ENCODE data around the gene GRK7. TPM values are rescaled to one million over a fixed set of nuclear protein-coding genes. Genes with fewer than 3 reads are reported as not detected.

The GRK7 gene
- total and polyA plus RNA-seq, 2 donors (not counting 1 experiment from before 2014, with no cell fraction given) = 0.12 TPM; not detected in 1

GRCh38 chr3:141738891-141739363 lies 24.3 kb upstream of the GRK7 start:
- CTCF ChIA-PET = interaction anchor here (0.8 to 3.6 kb wide), 15 partner anchors 12 to 710 kb away, joined by 3 to 24 read pairs (median 3); partner anchors contain the start of gene ATP1B3
- Histone ChIP-seq H3K27me3 (replicated peaks in 1 of 4; ENCODE audit: control extremely low read depth in 1 of 4, control insufficient read depth in 3 of 4, insufficient read depth in 4 of 4, low read length in 3 of 4) (no peaks in the 10 kb centered on the region), H3K9me3 (ENCODE audit: control extremely low read depth in 1 of 3, control insufficient read depth in 2 of 3, insufficient read depth in 1 of 3, low read length in 2 of 3) (no peaks in the 10 kb centered on the region), H3K36me3 (replicated peaks in 1 of 2; ENCODE audit: control extremely low read depth in 1 of 2, control insufficient read depth in 1 of 2, extremely low read depth in 1 of 2, insufficient read depth in 2 of 2, low read length in 1 of 2) (peaks cover 2 to 3% of the 10 kb centered on the region in 2 experiments), H3K4me3 (ENCODE audit: control extremely low read depth in 1 of 5, extremely low read depth in 1 of 5, insufficient read depth in 1 of 5, low read depth in 2 of 5, low read length in 4 of 5) (peak overlapping the region; percentile 93 to 99 (median 95)), H4K20me1 (ENCODE audit: control insufficient read depth, insufficient read depth, low read length, poor library complexity, severe bottlenecking) (peaks cover 21% of the 10 kb centered on the region), H2AFZ (ENCODE audit: insufficient read depth, low read depth, low read length, poor library complexity, severe bottlenecking) (peak overlapping the region; percentile 81), H3K79me2 (ENCODE audit: control insufficient read depth, insufficient read depth, low read length) (peaks cover 54% of the 10 kb centered on the region), H3K4me1 (ENCODE audit: control insufficient read depth in 2 of 2, insufficient read depth in 2 of 2, low read length in 2 of 2) (peaks cover 23 to 30% of the 10 kb centered on the region in 2 donors), H3K27ac (ENCODE audit: low read length in 2 of 2) (peak overlapping the region; percentile 81 to 87), H3K9ac (ENCODE audit: low read length) (peak overlapping the region; percentile 95), H3K4me2 (replicated peaks; ENCODE audit: low read depth, low read length, poor library complexity, severe bottlenecking) (peak overlapping the region; percentile 78)
- intact Hi-C loops (cut with micrococcal nuclease) = loop anchor here (1.0 to 5.0 kb wide), 15 partner anchors 57 to 1263 kb away; partner anchors contain the start of genes ATP1B3, ATR, PXYLP1 and RASA2
- Mint-ChIP-seq H3K27ac (peak overlapping the region; percentile 97), H3K4me3 (peak overlapping the region; percentile 90), H3K27me3 (no peaks in the 10 kb centered on the region), H3K4me1 (peaks cover 46% of the 10 kb centered on the region), H3K9me3 (ENCODE audit: insufficient read depth) (no peaks in the 10 kb centered on the region)
- POLR2A ChIA-PET = interaction anchor here (0.6 to 1.7 kb wide), 4 partner anchors 10 to 507 kb away, joined by 3 to 11 read pairs (median 6); partner anchors contain the start of genes ATP1B3 and PXYLP1
- 0% methylated on average over 2 of the region's 11 CpGs for WGBS (ENCODE audit: insufficient coverage)
- ATAC-seq (ENCODE audit: low read depth) (no peak), DNase-seq (no peak)
- TF ChIP-seq CTCF (IDR thresholded peaks at IDR 0.05) = no peak
- no peak for TF ChIP-seq EZH2 (IDR thresholded peaks at IDR 0.05; ENCODE audit: borderline replicate concordance, insufficient read depth, low read depth, low read length, poor library complexity, severe bottlenecking)

- H3K4me3 Mint-ChIP-seq = peak overlapping the region; percentile 90
- ChIA-PET POLR2A (no interaction called here), CTCF (interaction anchor here (0.7 to 3.6 kb wide), 4 partner anchors 136 to 267 kb away, joined by 4 to 16 read pairs (median 6); no protein-coding TSS in a partner anchor)
- Histone ChIP-seq H3K9ac (ENCODE audit: low read length) (peak overlapping the region; percentile 95), H3K36me3 (replicated peaks in 1 of 2; ENCODE audit: control extremely low read depth in 1 of 2, control insufficient read depth in 1 of 2, extremely low read depth in 1 of 2, insufficient read depth in 2 of 2, low read length in 1 of 2) (peaks cover 3 to 10% of the 10 kb centered on the region in 2 experiments), H3K4me1 (ENCODE audit: control insufficient read depth in 2 of 2, insufficient read depth in 2 of 2, low read length in 2 of 2) (peaks cover 23 to 30% of the 10 kb centered on the region in 2 donors), H3K27ac (ENCODE audit: low read length in 2 of 2) (peak overlapping the region in 1 of 2 donors; percentile 81), H3K4me3 (ENCODE audit: control extremely low read depth in 1 of 5, extremely low read depth in 1 of 5, insufficient read depth in 1 of 5, low read depth in 2 of 5, low read length in 4 of 5) (peak overlapping the region in 1 of 5 experiments; percentile 93), H2AFZ (ENCODE audit: insufficient read depth, low read depth, low read length, poor library complexity, severe bottlenecking) (no peak overlapping the region), H3K27me3 (replicated peaks in 1 of 4; ENCODE audit: control extremely low read depth in 1 of 4, control insufficient read depth in 3 of 4, insufficient read depth in 4 of 4, low read length in 3 of 4) (no peaks in the 10 kb centered on the region), H3K79me2 (ENCODE audit: control insufficient read depth, insufficient read depth, low read length) (peaks cover 58% of the 10 kb centered on the region), H3K4me2 (replicated peaks; ENCODE audit: low read depth, low read length, poor library complexity, severe bottlenecking) (peak overlapping the region; percentile 78), H4K20me1 (ENCODE audit: control insufficient read depth, insufficient read depth, low read length, poor library complexity, severe bottlenecking) (peaks cover 29% of the 10 kb centered on the region), H3K9me3 (ENCODE audit: control extremely low read depth in 1 of 3, control insufficient read depth in 2 of 3, insufficient read depth in 1 of 3, low read length in 2 of 3) (no peaks in the 10 kb centered on the region)
- no peaks in the 10 kb centered on the region for H3K27me3 Mint-ChIP-seq
- H3K27ac Mint-ChIP-seq = no peak overlapping the region
- H3K4me1 Mint-ChIP-seq = peaks cover 53% of the 10 kb centered on the region
- WGBS (ENCODE audit: insufficient coverage) = 64% methylated on average over 2 of the region's 2 CpGs
- no peak for ATAC-seq (ENCODE audit: low read depth)
- TF ChIP-seq EZH2 (IDR thresholded peaks at IDR 0.05; ENCODE audit: borderline replicate concordance, insufficient read depth, low read depth, low read length, poor library complexity, severe bottlenecking) (no peak), CTCF (IDR thresholded peaks at IDR 0.05) (no peak)
- no peaks in the 10 kb centered on the region for H3K9me3 Mint-ChIP-seq (ENCODE audit: insufficient read depth)
- intact Hi-C loops (cut with micrococcal nuclease) = loop anchor here (2.0 to 5.0 kb wide), 7 partner anchors 162 to 1263 kb away; partner anchors contain the start of genes ATR, RASA2, TFDP2 and U2SURP
- DNase-seq = no peak
Observed at GRCh38 chr3:141739731-141740130, 23.5 kb upstream of the GRK7 start.

Data from B cell (primary cell).